GDM1 (cell line): ENCODE results near the gene CYSLTR2.
A peak's percentile ranks its signal among the peaks of the same experiment; 100 is the strongest.
"Not testable (repeated sequence)": the region's sequence is repeated elsewhere in the genome, so short reads cannot be mapped to it uniquely, and the experiment has no call there.

Experiments used
- DNase-seq: peaks from one replicate; lab custom pipeline; 2025; lab: John Stamatoyannopoulos, UW

CYSLTR2 gene

GRCh38 chr13:48695776-48696175, 42.0 kb downstream of the CYSLTR2 start:
- DNase-seq, result no peak

- not testable (repeated sequence) for DNase-seq
Measured at GRCh38 chr13:48696676-48697075, 42.9 kb downstream of the CYSLTR2 start.

GRCh38 chr13:48707405-48707804, 53.7 kb downstream of the CYSLTR2 start:
- no peak for DNase-seq

- no peak for DNase-seq
Measured at GRCh38 chr13:48708764-48709163, 55.0 kb downstream of the CYSLTR2 start.

GRCh38 chr13:48709213-48709612, 55.5 kb downstream of the CYSLTR2 start:
- DNase-seq, result no peak

GRCh38 chr13:48710160-48710559, 56.4 kb downstream of the CYSLTR2 start:
- no peak for DNase-seq

- DNase-seq, result no peak
Measured at GRCh38 chr13:48712141-48712540, 58.4 kb downstream of the CYSLTR2 start.

- DNase-seq, result no peak
Measured at GRCh38 chr13:48715977-48716376, 62.2 kb downstream of the CYSLTR2 start.

GRCh38 chr13:48720621-48721020, 66.9 kb downstream of the CYSLTR2 start:
- DNase-seq, result no peak

GRCh38 chr13:48723168-48723567, 69.4 kb downstream of the CYSLTR2 start:
- no peak for DNase-seq

GRCh38 chr13:48725271-48725670, 71.5 kb downstream of the CYSLTR2 start:
- DNase-seq, result no peak

- DNase-seq, result no peak
Measured at GRCh38 chr13:48726711-48727110, 73.0 kb downstream of the CYSLTR2 start.

- DNase-seq, result no peak
Measured at GRCh38 chr13:48727241-48728011, 73.7 kb downstream of the CYSLTR2 start.

GRCh38 chr13:48728226-48728625, 74.5 kb downstream of the CYSLTR2 start:
- no peak for DNase-seq

- no peak for DNase-seq
Measured at GRCh38 chr13:48728876-48729275, 75.1 kb downstream of the CYSLTR2 start.

GRCh38 chr13:48729856-48730255, 76.1 kb downstream of the CYSLTR2 start:
- DNase-seq, result no peak

GRCh38 chr13:48731001-48731658, 77.4 kb downstream of the CYSLTR2 start:
- DNase-seq, result no peak

GRCh38 chr13:48731957-48732569, 78.3 kb downstream of the CYSLTR2 start:
- DNase-seq, result peak; percentile 17

GRCh38 chr13:48733739-48734335, 80.1 kb downstream of the CYSLTR2 start:
- no peak for DNase-seq

GRCh38 chr13:48735571-48735970, 81.8 kb downstream of the CYSLTR2 start:
- no peak for DNase-seq

- DNase-seq, result no peak
Measured at GRCh38 chr13:48737689-48738088, 84.0 kb downstream of the CYSLTR2 start.

GRCh38 chr13:48738311-48738710, 84.6 kb downstream of the CYSLTR2 start:
- no peak for DNase-seq
